Transverse colon (tissue), 4 donors: Measurements from ENCODE around the gene SLC24A3. TPM values are rescaled to one million over a fixed set of nuclear protein-coding genes. Genes with fewer than 3 reads are reported as not detected.

Experiments used
- DNase-seq: peaks from one replicate; pipeline ENCODE4 v3.0.0-alpha.2; 2019
- H3K27ac ChIP-seq, 4 donors: fragments of 200-600 bp; sonication (generic); 2 replicates each; pipeline ENCODE4 v1.5.1; 2016 to 2018; ENCODE audit warnings: inconsistent platforms in 4 of 4
- H3K27me3 ChIP-seq: fragments of 200-600 bp; sonication (generic); 2 replicates; pipeline ENCODE4 v1.5.1; 2017; ENCODE audit warnings: inconsistent platforms
- H3K36me3 ChIP-seq, 4 donors: fragments of 200-600 bp; sonication (generic); 2 replicates each; pipeline ENCODE4 v1.5.1; 2017 to 2019; ENCODE audit warnings: inconsistent platforms in 4 of 4
- H3K4me1 ChIP-seq, 4 donors: fragments of 200-600 bp; sonication (generic); 2 replicates each; pipeline ENCODE4 v1.5.1; 2017 to 2020; ENCODE audit warnings: inconsistent platforms in 4 of 4
- H3K4me3 ChIP-seq, 4 donors: fragments of 200-600 bp; sonication (generic); 1 replicate in 1 of 4; 2 replicates in 3 of 4; pipeline versions ENCODE4 v1.5.1 to v1.6.1; 2017 to 2019; ENCODE audit warnings: inconsistent platforms in 4 of 4
- H3K9me3 ChIP-seq, 2 donors: fragments of 200-600 bp; sonication (generic); 2 replicates each; pipeline ENCODE4 v1.5.1; 2017 to 2019; ENCODE audit warnings: inconsistent platforms in 2 of 2
- EP300 ChIP-seq: sonication (generic); formaldehyde crosslinking; IDR thresholded peaks from one replicate; pipeline ENCODE4 v1.6.1; 2017; ENCODE audit warnings: antibody characterized with exemption, low read depth
- POLR2A ChIP-seq: fragments of 450-650 bp; IDR thresholded peaks from one replicate; pipeline ENCODE4 v1.6.1; 2016; ENCODE audit warnings: antibody characterized with exemption, mild to moderate bottlenecking, moderate library complexity
- POLR2AphosphoS5 ChIP-seq, 3 donors: sonication (generic); formaldehyde crosslinking; IDR thresholded peaks; one replicate each; pipeline ENCODE4 v1.6.1; 2016; ENCODE audit warnings: antibody characterized with exemption in 3 of 3
- WGBS, 2 donors: methylation state at CpG; one replicate each; pipeline ENCODE4 v1.1.5; 2018; ENCODE audit warnings: low coverage in 1 of 2; 5-methylcytosine and 5-hydroxymethylcytosine counted together
- in situ Hi-C, 4 donors: fragments of 200-750 bp; cut with MboI; loops; one replicate each; pipeline versions ENCODE4 v1.15.0 to v1.15.1; 2017; ENCODE audit warnings: low sequenced_read_pairs in 3 of 4, low pct_ligation_motif_present in 1 of 4, low pct_unique_long_range_greater_than_20kb in 1 of 4
- intact Hi-C: fragments of 100-400 bp; cut with DNase I; formaldehyde crosslinking; loops from one replicate; pipeline ENCODE4 v1.15.1; 2023; ENCODE audit warnings: low total_unique reads
- total RNA-seq, 4 donors: library from RNA; depleted of rRNA; stranded (reverse); fragments of >200 nt; gene quantifications; one replicate each; pipeline ENCODE4 v1.1.0, GENCODE V29; 2016
- TF ChIP-seq, protein P1 (sequence below), 5 experiments: fragments of 200-600 bp in 3 of 5; fragments of 450-650 bp in 2 of 5; sonication (generic) in 3 of 5; IDR thresholded peaks; 1 replicate in 2 of 5; 2 replicates in 3 of 5; pipeline ENCODE4 v1.5.1; 2016 to 2017; ENCODE audit warnings: antibody characterized with exemption in 5 of 5, inconsistent platforms in 3 of 5, mild to moderate bottlenecking in 2 of 5, moderate library complexity in 1 of 5

SLC24A3 gene
- total RNA-seq, 4 donors from 2014 or later: 4.4 to 6.7 (median 4.6) TPM

DNA sequence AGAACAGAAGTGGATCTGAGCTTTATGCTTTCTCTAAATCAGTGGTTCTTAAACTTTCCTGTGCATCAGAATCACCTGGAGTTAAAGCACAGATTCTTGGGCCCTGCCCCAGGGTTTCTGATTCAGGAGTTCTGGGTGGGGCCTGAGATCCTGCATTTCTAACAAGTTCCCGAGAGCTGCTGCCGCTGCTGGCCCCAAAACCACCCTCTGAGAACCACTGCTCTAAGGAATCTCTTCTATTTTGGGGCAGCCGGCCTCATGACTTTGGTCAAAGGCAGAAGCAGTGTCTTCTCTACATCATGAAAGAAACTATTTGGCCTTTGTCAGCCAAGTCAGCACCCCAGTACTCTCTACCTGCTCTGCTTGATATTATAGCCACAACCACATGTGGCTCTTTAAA is 503.5 kb downstream of the SLC24A3 start:
- H3K9me3 ChIP-seq: no peaks in the 10 kb centered on the region
- WGBS, 2 donors: 88 to 94% methylated on average over 3 of the region's 3 CpGs
- intact Hi-C loops (no loop called here), in situ Hi-C loops (no loop called here)
- H3K4me3 ChIP-seq: no peak overlapping the region
- no peaks in the 10 kb centered on the region for H3K27me3 ChIP-seq
- no peak for DNase-seq
- TF ChIP-seq POLR2A (no peak), POLR2AphosphoS5 (IDR thresholded peaks at IDR 0.05) (no peak), EP300 (no peak)
- TF ChIP-seq, protein P1, sequence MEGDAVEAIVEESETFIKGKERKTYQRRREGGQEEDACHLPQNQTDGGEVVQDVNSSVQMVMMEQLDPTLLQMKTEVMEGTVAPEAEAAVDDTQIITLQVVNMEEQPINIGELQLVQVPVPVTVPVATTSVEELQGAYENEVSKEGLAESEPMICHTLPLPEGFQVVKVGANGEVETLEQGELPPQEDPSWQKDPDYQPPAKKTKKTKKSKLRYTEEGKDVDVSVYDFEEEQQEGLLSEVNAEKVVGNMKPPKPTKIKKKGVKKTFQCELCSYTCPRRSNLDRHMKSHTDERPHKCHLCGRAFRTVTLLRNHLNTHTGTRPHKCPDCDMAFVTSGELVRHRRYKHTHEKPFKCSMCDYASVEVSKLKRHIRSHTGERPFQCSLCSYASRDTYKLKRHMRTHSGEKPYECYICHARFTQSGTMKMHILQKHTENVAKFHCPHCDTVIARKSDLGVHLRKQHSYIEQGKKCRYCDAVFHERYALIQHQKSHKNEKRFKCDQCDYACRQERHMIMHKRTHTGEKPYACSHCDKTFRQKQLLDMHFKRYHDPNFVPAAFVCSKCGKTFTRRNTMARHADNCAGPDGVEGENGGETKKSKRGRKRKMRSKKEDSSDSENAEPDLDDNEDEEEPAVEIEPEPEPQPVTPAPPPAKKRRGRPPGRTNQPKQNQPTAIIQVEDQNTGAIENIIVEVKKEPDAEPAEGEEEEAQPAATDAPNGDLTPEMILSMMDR (IDR thresholded peaks at IDR 0.05): no peak
- no peak overlapping the region for H3K27ac ChIP-seq
- no peaks in the 10 kb centered on the region for H3K36me3 ChIP-seq
- H3K4me1 ChIP-seq: peaks cover 7 to 40% (median 18%) of the 10 kb centered on the region in 4 donors

DNA sequence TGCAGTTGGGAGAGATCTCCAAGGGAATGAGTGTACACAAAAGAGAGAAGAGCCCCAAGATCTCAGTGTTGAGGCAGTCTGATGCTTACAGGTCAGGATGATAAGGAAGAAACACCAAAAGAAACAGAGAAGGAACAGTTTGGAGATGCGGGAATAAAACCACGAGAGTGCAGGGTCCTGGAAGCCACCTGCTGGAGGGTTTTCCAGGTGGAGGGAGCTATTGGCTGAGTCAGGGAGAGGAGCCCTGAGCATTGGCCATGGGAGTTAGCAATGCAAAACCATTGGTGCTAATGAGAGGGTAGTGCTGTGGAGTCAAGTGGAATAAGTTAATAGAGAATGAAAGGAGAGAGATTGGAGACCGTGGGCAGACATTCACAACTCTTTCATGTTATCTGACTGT is 506.4 kb downstream of the SLC24A3 start:
- Histone ChIP-seq H3K4me1 (peaks cover 0 to 12% (median 4%) of the 10 kb centered on the region in 4 donors), H3K27ac (no peak overlapping the region), H3K36me3 (no peaks in the 10 kb centered on the region), H3K27me3 (no peaks in the 10 kb centered on the region), H3K4me3 (no peak overlapping the region), H3K9me3 (no peaks in the 10 kb centered on the region)
- 89 to 96% methylated on average over 3 of the region's 3 CpGs for WGBS, 2 donors
- intact Hi-C loops: loop anchor here (1.0 kb wide), 1 partner anchor 21 kb away; no protein-coding TSS in a partner anchor
- in situ Hi-C loops: no loop called here
- DNase-seq: no peak
- TF ChIP-seq POLR2AphosphoS5 (IDR thresholded peaks at IDR 0.05): no peak
- no peak for TF ChIP-seq POLR2A
- TF ChIP-seq, protein P1 (IDR thresholded peaks at IDR 0.05): no peak
- no peak for TF ChIP-seq EP300

DNA sequence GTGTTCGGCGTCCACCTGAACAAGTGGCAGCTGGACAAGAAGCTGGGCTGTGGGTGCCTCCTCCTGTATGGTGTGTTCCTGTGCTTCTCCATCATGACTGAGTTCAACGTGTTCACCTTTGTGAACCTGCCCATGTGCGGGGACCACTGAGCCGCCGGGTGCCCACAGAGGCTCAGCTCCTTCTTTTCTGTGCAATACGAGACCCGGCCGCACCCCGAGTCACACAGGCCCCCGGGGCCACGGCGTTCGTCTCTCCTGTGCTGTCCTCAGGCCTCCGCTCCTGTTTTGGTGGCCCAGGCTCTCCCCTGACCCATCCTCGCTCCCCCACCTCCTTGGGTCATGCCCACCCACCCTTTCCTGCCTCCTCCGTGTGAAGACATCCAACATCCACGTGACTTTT is 508.5 kb downstream of the SLC24A3 start:
- no peaks in the 10 kb centered on the region for H3K36me3 ChIP-seq
- no peak for DNase-seq
- no peak overlapping the region for H3K27ac ChIP-seq
- TF ChIP-seq POLR2A (no peak), POLR2AphosphoS5 (IDR thresholded peaks at IDR 0.05) (no peak), EP300 (no peak)
- TF ChIP-seq, protein P1 (IDR thresholded peaks at IDR 0.05): no peak
- in situ Hi-C loops (no loop called here), intact Hi-C loops (no loop called here)
- H3K9me3 ChIP-seq: no peaks in the 10 kb centered on the region
- no peaks in the 10 kb centered on the region for H3K27me3 ChIP-seq
- H3K4me3 ChIP-seq: no peak overlapping the region
- 88 to 91% methylated on average over 5 to 18 of the region's 18 CpGs for WGBS, 2 donors
- no peaks in the 10 kb centered on the region for H3K4me1 ChIP-seq

DNA sequence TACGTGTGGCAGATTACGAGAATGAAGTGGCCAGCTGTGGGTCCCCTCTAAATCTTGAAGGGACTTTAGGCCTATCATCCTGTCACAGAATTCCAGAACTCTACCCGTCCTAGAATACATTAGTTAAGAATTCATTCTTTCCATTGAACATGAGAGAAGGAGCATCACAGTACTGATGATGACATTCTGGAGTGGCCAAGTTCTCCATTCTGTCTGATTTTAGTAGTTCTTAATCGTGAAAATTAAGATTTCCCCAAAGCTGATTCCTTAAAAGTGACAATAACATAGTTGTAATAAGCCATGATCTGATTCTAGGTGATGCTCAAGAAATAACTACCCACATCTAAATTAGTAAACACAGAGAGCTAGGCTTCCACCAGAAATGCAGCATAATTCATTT is 510.6 kb downstream of the SLC24A3 start:
- H3K4me3 ChIP-seq: no peak overlapping the region
- H3K36me3 ChIP-seq: no peaks in the 10 kb centered on the region
- in situ Hi-C loops (no loop called here), intact Hi-C loops (no loop called here)
- 82 to 100% methylated on average over 1 to 4 of the region's 4 CpGs for WGBS, 2 donors
- TF ChIP-seq, protein P1 (IDR thresholded peaks at IDR 0.05): no peak
- no peak for TF ChIP-seq POLR2A
- no peak for TF ChIP-seq POLR2AphosphoS5 (IDR thresholded peaks at IDR 0.05)
- no peak for TF ChIP-seq EP300
- no peak overlapping the region for H3K27ac ChIP-seq
- DNase-seq: no peak
- H3K27me3 ChIP-seq: no peaks in the 10 kb centered on the region
- no peaks in the 10 kb centered on the region for H3K4me1 ChIP-seq
- H3K9me3 ChIP-seq: no peaks in the 10 kb centered on the region
